Left ventricle myocardium inferior (tissue), 1 donor: ENCODE results near the gene WFDC1. TPM values are rescaled to one million over a fixed set of nuclear protein-coding genes. Genes with fewer than 3 reads are reported as not detected.

Experiments used
- DNase-seq: peaks from one replicate; pipeline ENCODE4 v3.0.0-alpha.2; 2020
- H3K27ac ChIP-seq: fragments of 200-600 bp; replicated peaks from 2 replicates; pipeline ENCODE4 v1.8.0; 2021
- H3K27me3 ChIP-seq: fragments of 200-600 bp; 2 replicates; pipeline ENCODE4 v1.8.0; 2021; ENCODE audit warnings: low read depth
- H3K36me3 ChIP-seq: fragments of 200-600 bp; 2 replicates; pipeline ENCODE4 v1.8.0; 2021
- H3K4me1 ChIP-seq: fragments of 200-600 bp; 2 replicates; pipeline ENCODE4 v1.8.0; 2021
- H3K4me3 ChIP-seq: fragments of 200-600 bp; 2 replicates; pipeline ENCODE4 v1.8.0; 2021; ENCODE audit warnings: mild to moderate bottlenecking, moderate library complexity
- H3K9me3 ChIP-seq: fragments of 200-600 bp; replicated peaks from 2 replicates; pipeline ENCODE4 v1.8.0; 2021
- intact Hi-C: fragments of 100-400 bp; cut with micrococcal nuclease; formaldehyde crosslinking; loops from one replicate; pipeline ENCODE4 v1.11.0; 2022
- total RNA-seq: library from RNA; stranded (reverse); fragmentation: NEBNext Ultra II Directional; extraction: Animal tissue kit (Norgen Biotek cat#: 25700); gene quantifications from one replicate; pipeline ENCODE4 v1.2.1, GENCODE V29; 2021
- TF ChIP-seq, protein P1 (sequence below): fragments of 200-600 bp; IDR thresholded peaks from 2 replicates; pipeline ENCODE4 v1.8.0; 2021; ENCODE audit warnings: antibody characterized with exemption, mild to moderate bottlenecking, borderline replicate concordance
- donor health status: DM: no; HTN: yes; CAD: no; lungs with severe emphysema.

WFDC1 gene
- total RNA-seq, 1 donor from 2014 or later = 1.3 TPM

DNA sequence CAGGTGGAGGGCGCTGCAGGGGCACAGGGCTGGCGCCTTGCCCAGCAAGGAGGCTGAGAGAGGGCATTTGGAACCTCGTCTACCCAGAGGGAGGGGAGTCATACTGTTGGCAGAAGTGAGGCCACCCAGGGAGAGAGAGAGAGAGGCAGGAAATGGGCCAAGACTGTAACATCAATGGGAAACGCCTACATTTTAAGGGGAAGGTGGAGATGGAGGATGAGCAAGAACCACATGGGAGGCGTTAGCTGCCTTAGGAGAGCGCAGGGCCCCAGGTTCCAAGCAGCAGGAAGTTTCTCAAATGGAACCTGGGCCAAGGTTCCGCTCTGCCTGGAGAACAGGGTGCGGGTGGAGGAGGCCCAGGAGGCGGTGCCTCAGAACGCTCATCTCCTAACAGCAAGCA is 2.7 kb upstream of the WFDC1 start:
- Histone ChIP-seq H3K4me3 (no peak overlapping the region), H3K27me3 (peaks cover 22% of the 10 kb centered on the region)

DNA sequence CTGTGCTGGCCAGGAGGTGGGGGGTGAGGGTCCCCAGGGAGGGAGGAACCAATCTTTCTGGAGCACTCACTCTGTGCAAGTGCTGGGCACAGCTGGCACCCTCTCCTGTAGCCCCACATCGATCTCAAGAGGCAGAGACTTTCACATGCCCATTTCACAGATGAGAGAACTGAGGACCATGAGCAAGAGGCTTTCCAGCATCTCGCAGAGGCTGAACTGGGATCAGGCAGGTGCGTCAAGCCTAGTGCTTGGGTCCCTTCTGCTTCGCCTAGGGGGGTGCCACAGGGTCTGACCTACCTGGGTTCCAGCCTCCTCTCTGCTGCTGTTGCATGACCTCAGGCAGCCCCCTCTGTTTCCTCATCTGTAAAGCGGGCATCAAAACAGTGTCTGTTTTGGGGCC is 1.3 kb upstream of the WFDC1 start:
- Histone ChIP-seq H3K36me3 (no peaks in the 10 kb centered on the region), H3K4me1 (peaks cover 15% of the 10 kb centered on the region), H3K27ac (no peak overlapping the region), H3K4me3 (no peak overlapping the region), H3K27me3 (peaks cover 30% of the 10 kb centered on the region), H3K9me3 (no peaks in the 10 kb centered on the region)
- no peak for DNase-seq
- TF ChIP-seq, protein P1, sequence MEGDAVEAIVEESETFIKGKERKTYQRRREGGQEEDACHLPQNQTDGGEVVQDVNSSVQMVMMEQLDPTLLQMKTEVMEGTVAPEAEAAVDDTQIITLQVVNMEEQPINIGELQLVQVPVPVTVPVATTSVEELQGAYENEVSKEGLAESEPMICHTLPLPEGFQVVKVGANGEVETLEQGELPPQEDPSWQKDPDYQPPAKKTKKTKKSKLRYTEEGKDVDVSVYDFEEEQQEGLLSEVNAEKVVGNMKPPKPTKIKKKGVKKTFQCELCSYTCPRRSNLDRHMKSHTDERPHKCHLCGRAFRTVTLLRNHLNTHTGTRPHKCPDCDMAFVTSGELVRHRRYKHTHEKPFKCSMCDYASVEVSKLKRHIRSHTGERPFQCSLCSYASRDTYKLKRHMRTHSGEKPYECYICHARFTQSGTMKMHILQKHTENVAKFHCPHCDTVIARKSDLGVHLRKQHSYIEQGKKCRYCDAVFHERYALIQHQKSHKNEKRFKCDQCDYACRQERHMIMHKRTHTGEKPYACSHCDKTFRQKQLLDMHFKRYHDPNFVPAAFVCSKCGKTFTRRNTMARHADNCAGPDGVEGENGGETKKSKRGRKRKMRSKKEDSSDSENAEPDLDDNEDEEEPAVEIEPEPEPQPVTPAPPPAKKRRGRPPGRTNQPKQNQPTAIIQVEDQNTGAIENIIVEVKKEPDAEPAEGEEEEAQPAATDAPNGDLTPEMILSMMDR = no peak
- intact Hi-C loops = no loop called here

More for the DNA sequence above, 2.7 kb upstream of the WFDC1 start:
- DNase-seq = no peak
- TF ChIP-seq, protein P1 = no peak
- Histone ChIP-seq H3K4me1 (peaks cover 19% of the 10 kb centered on the region), H3K27ac (no peak overlapping the region), H3K36me3 (no peaks in the 10 kb centered on the region), H3K9me3 (peaks cover 5% of the 10 kb centered on the region)
- intact Hi-C loops = no loop called here

DNA sequence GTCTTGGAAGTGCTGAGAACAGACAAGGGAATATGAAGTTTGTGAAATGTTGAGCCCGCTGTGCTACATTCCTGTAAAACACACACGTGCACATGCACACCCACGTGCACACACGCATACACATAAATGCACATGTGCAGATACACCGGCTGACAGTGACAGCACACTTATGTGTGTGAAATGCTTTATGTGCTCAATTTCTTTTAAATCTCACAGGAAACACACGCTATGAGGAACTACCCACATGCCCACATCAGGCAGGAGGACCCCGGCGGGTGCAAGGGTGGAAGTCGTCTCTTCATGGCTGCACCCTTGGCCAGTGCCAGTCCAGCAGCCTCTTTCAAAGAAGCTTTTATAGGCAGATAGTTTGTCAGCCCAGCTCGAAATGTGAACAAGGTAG is 561 bp upstream of the WFDC1 start:
- Histone ChIP-seq H3K36me3 (no peaks in the 10 kb centered on the region), H3K27ac (peak overlapping the region; percentile 53), H3K9me3 (no peaks in the 10 kb centered on the region), H3K4me1 (peaks cover 15% of the 10 kb centered on the region), H3K4me3 (peak overlapping the region; percentile 59), H3K27me3 (peaks cover 34% of the 10 kb centered on the region)
- no peak for DNase-seq
- intact Hi-C loops = no loop called here
- TF ChIP-seq, protein P1 = no peak

DNA sequence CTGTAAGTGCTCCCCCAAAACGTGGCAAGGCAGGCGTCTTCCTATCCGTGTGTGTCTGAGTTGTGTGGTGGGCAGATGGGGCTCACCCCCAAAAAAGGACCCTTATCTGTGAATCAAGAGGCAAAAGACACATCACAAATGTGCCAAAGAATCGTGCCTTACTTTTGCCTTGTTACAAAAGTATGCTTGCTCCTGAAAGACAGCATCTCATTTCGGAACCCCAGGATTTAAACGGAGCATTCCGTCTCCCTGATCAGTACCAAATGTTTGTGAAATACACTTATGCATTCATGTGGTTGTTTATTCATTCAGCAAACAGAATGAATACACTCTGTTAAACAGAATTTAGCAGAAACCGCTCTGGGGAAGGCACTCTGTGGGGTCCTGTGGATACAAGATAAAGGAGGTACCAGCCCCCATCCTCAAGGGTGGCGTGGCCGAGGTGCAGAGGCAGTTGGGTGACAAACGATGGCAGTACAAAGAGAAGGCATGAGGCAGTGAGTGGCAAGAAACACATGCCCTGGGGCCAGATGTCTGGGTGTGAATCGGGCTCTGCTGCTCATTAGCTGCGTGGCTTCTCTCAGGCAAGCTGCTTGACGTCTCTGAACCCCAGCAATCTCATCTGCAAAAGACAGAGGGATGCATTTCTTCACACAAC is 654 bp downstream of the WFDC1 start:
- TF ChIP-seq, protein P1 = no peak
- Histone ChIP-seq H3K4me1 (peaks cover 15% of the 10 kb centered on the region), H3K27ac (peak overlapping the region; percentile 53), H3K9me3 (no peaks in the 10 kb centered on the region), H3K36me3 (no peaks in the 10 kb centered on the region), H3K27me3 (peaks cover 46% of the 10 kb centered on the region), H3K4me3 (peak overlapping the region; percentile 59)
- intact Hi-C loops = no loop called here
- no peak for DNase-seq

DNA sequence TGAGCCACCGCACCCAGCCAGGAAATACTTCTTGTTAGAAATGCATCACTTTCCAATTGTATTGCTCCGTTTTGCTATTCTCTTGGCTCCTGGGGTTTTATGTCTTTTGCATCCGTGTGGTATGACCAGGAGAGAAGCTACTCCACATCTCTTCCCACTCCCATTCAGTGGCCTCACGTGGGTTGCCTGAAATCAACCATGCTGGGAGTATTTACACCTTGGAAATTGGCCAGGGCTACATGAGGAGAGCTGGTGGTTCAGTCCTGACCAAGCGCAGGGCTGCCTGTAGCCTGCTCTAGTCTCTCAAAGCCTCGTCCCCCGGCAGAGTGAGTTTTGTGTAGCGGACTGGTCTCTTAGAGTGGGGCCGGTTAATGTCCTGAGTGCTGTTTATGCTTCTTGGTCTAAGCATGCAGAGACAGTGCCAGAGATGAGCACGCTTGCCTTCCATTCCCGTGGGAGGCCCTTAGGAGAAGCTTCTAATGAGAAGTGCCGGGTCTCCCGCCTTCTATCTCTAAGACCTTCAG is 3.8 kb downstream of the WFDC1 start:
- peaks cover 58% of the 10 kb centered on the region for H3K27me3 ChIP-seq
- H3K36me3 ChIP-seq = no peaks in the 10 kb centered on the region
- no peaks in the 10 kb centered on the region for H3K9me3 ChIP-seq
- TF ChIP-seq, protein P1 = no peak
- no peak for DNase-seq
- intact Hi-C loops = no loop called here
- H3K27ac ChIP-seq = no peak overlapping the region
- H3K4me3 ChIP-seq = no peak overlapping the region
- peaks cover 29% of the 10 kb centered on the region for H3K4me1 ChIP-seq
